BLaER1 treated with 17β-estradiol and CSF1 and Interleukin-3, amounts not matched to agents 10 nM and 100 nM (cell line): ENCODE measurements around the gene NKD2.
A peak's percentile ranks its signal among the peaks of the same experiment; 100 is the strongest.

Experiments
- H3K27ac ChIP-seq, 11 experiments: shearing (Covaris generic); formaldehyde crosslinking; 2 replicates each; pipeline ENCODE4 v1.8.1; 2022
- H3K27me3 ChIP-seq, 11 experiments: shearing (Covaris generic); formaldehyde crosslinking; 2 replicates each; pipeline ENCODE4 v1.8.1; 2022
- H3K36me3 ChIP-seq, 11 experiments: shearing (Covaris generic); formaldehyde crosslinking; 2 replicates each; pipeline ENCODE4 v1.8.1; 2022
- H3K4me1 ChIP-seq, 10 experiments: shearing (Covaris generic); formaldehyde crosslinking; 2 replicates each; pipeline ENCODE4 v1.8.1; 2022
- H3K4me2 ChIP-seq, 11 experiments: shearing (Covaris generic); formaldehyde crosslinking; 2 replicates each; pipeline ENCODE4 v1.8.1; 2022
- H3K4me3 ChIP-seq, 10 experiments: shearing (Covaris generic); formaldehyde crosslinking; 2 replicates each; pipeline ENCODE4 v1.8.1; 2022
- H3K9ac ChIP-seq, 11 experiments: shearing (Covaris generic); formaldehyde crosslinking; 2 replicates each; pipeline ENCODE4 v1.8.1; 2022
- H3K9me3 ChIP-seq, 11 experiments: shearing (Covaris generic); formaldehyde crosslinking; replicated peaks in 1 of 11; 2 replicates each; pipeline ENCODE4 v1.8.1; 2022
- H4K20me1 ChIP-seq, 11 experiments: shearing (Covaris generic); formaldehyde crosslinking; 2 replicates each; pipeline ENCODE4 v1.8.1; 2022
- Cebpa-rat ChIP-seq, 11 experiments: shearing (Covaris generic); IDR thresholded peaks; 2 replicates each; pipeline ENCODE4 v1.8.1; 2022

The NKD2 gene

DNA sequence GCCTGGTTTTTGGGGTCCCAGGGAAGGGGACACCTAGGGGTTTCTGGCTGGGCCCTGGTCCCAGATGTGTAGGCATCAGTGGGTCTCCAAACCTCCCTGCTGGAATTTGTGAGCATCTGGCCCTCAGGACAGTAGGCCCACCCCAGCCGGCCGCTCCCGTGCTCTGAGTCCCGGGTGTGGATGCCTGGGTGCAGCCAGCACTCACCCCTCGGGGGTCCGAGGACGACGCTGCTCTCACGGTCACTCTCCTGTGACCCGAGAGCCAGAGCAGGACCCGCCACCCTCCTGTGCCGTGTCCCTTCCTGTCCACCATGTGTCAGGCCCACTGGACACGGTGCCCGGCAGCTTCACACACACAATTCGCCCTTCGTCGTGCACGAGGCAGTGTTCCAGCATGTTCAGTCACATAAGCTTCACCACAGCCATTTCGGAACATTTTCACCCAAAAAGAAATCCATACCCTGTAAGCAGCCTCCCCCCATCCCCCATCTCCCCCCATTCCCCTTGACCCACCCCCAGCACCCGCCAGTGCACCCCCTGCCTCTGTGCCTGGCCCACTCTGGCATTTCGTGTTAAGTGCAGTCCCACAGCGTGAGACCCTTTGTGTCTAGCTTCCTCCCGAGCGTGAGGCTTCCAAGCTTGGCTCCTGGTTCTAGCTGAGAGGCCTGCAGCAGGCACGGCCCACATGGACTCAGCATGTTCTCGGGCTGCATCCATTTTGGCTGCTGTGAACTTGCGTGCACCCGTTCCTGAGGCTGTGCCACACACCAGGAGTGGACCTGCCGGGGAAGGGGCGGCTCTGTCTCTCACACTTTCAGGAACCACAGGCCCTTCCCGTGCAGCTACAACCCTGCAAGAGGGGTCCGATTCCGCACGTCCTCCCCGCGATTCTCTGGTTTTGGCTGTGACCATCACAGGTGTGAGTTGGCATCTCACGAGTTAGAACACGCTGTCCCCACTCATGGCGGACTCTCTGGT, 40.5 kb downstream of the NKD2 start:
- Histone ChIP-seq H3K36me3 (peaks cover 0 to 6% (median 0%) of the 10 kb centered on the region in 11 experiments; a peak in 2 of 22 replicates), H3K4me1 (peaks cover 16 to 58% (median 52%) of the 10 kb centered on the region in 10 experiments), H3K4me3 (no peak overlapping the region), H3K4me2 (peak overlapping the region in 9 of 11 experiments; percentile 38 to 92 (median 84); a peak in 13 of 22 replicates), H3K27ac (no peak overlapping the region), H3K9ac (0 out of 22 replicates have a peak overlapping the region, but pooled peaks of 1 of the 11 experiments have one; percentile 47), H3K27me3 (peaks cover 0 to 23% (median 0%) of the 10 kb centered on the region in 11 experiments; a peak in 6 of 22 replicates), H3K9me3 (peaks cover 0 to 9% (median 0%) of the 10 kb centered on the region in 11 experiments; a peak in 3 of 22 replicates), H4K20me1 (peaks cover 4 to 47% (median 29%) of the 10 kb centered on the region in 11 experiments; a peak in 20 of 22 replicates)
- TF ChIP-seq Cebpa-rat (IDR thresholded peaks at IDR 0.05), result no peak

DNA sequence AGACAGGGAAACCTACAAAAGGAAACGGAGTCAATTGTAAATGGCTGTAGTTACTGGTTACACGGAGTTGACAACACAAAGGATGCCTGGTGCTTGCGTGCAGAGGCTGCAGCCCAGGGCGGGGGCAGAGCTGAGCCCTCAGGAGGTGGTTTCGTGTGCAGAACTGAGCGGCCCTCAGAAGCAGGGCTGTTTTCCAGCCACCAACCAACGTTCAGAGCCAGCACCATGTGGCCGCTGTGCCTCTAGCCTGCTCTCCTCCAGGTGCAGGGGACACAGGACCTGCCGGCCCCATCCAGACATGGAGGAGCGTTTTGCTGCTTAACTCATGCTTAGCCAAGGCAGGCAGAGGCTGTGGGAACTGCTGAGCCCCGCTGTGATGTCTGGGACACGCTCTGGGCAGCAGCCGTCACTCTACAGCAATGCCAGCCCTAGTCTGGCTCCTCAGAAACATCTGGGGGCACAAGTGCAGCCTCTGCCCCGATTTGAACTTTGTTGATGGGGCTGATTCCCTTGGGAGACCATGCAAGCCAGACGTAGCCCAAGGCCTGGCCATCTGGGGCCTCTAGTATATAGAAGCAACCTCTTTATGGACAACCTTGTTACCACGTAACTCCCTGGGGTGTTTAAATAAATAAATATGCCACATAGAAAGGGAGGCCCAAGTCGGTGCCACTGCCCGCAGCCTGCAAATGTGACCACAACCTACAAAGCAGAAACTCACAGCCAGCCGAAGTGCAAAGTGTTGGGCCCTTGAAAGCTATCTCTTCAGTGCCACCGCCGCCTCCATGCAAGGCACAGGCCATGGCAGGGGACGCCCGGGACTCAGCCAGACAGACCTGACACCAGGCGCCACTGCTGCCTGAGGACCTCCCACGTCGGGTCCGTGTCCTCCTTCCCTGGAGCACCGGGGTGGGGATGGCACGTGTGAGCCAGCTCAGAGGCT, 42.1 kb downstream of the NKD2 start:
- Histone ChIP-seq H3K4me2 (peak overlapping the region in 9 of 11 experiments; percentile 38 to 92 (median 84); a peak in 18 of 22 replicates), H3K9me3 (peaks cover 0 to 6% (median 0%) of the 10 kb centered on the region in 11 experiments; a peak in 2 of 22 replicates), H3K4me3 (no peak overlapping the region), H3K36me3 (peaks cover 0 to 6% (median 0%) of the 10 kb centered on the region in 11 experiments; a peak in 3 of 22 replicates), H4K20me1 (peaks cover 14 to 62% (median 43%) of the 10 kb centered on the region in 11 experiments; a peak in 20 of 22 replicates), H3K27me3 (peaks cover 0 to 23% (median 0%) of the 10 kb centered on the region in 11 experiments; a peak in 6 of 22 replicates), H3K4me1 (peaks cover 29 to 73% (median 67%) of the 10 kb centered on the region in 10 experiments), H3K9ac (peak overlapping the region in 3 of 11 experiments; percentile 34 to 57 (median 40); a peak in 4 of 22 replicates), H3K27ac (peak overlapping the region in 2 of 11 experiments; percentile 2 to 35; a peak in 2 of 22 replicates)
- TF ChIP-seq Cebpa-rat (IDR thresholded peaks at IDR 0.05), result no peak

DNA sequence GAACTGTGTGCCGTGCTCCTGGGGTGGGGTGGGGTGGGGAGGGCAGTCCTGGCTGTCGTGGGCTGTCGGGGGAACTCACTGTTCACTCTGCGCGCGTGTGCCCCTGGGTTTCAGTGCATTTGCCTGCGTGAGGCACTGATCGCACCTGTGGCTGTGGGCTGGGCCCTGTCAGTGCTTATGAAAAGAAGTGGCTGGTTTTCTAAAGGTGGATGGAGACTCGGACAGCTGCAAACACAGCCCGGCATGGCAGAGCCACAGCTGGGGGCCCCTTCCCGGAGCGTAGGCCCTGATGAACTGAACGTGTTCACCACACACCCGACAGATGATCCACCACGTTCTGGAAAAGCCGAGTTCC, 42.7 kb downstream of the NKD2 start:
- peak overlapping the region in 1 of 11 experiments; percentile 28; a peak in 1 of 22 replicates for H3K9ac ChIP-seq

DNA sequence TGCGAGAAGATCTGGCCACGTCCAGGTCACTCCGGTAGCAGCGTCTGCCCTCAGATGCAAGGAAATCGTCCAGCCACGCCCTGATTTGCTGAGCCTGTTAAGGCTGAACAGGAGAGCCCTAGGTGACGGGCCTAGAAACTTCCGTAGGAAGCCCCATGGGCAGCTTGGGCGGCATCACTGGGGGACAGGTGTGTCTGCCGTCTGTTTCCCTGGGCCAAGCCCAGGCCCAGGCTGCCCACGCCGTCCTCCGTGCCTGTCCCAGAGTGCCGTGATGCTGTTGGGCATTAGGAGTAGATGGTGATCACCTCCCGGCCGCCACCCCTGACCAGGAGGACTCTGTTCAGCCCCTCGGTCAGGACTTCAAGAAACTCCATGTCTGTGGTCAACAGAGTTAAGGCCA, 43.5 kb downstream of the NKD2 start:
- Histone ChIP-seq H3K4me3 (no peak overlapping the region), H3K27ac (no peak overlapping the region), H3K27me3 (peaks cover 0 to 23% (median 0%) of the 10 kb centered on the region in 11 experiments; a peak in 6 of 22 replicates), H3K4me1 (peaks cover 35 to 87% (median 80%) of the 10 kb centered on the region in 10 experiments), H3K36me3 (peaks cover 0 to 12% (median 0%) of the 10 kb centered on the region in 11 experiments; a peak in 4 of 22 replicates), H3K9ac (peak overlapping the region in 1 of 11 experiments; percentile 28; a peak in 1 of 22 replicates), H3K9me3 (no peaks in the 10 kb centered on the region), H4K20me1 (peaks cover 14 to 76% (median 43%) of the 10 kb centered on the region in 11 experiments; a peak in 20 of 22 replicates), H3K4me2 (peak overlapping the region in 8 of 11 experiments; percentile 38 to 92 (median 84); a peak in 16 of 22 replicates)
- TF ChIP-seq Cebpa-rat (IDR thresholded peaks at IDR 0.05), result no peak

More for the DNA sequence above, 42.7 kb downstream of the NKD2 start:
- H3K27ac ChIP-seq, result no peak overlapping the region
- TF ChIP-seq Cebpa-rat (IDR thresholded peaks at IDR 0.05), result no peak
- H3K9me3 ChIP-seq, result no peaks in the 10 kb centered on the region; a peak in 1 of 22 replicates
- peak overlapping the region in 8 of 11 experiments; percentile 38 to 92 (median 84); a peak in 16 of 22 replicates for H3K4me2 ChIP-seq
- H3K4me3 ChIP-seq, result no peak overlapping the region
- peaks cover 14 to 68% (median 43%) of the 10 kb centered on the region in 11 experiments; a peak in 20 of 22 replicates for H4K20me1 ChIP-seq
- H3K27me3 ChIP-seq, result peaks cover 0 to 23% (median 0%) of the 10 kb centered on the region in 11 experiments; a peak in 6 of 22 replicates
- H3K36me3 ChIP-seq, result peaks cover 0 to 10% (median 0%) of the 10 kb centered on the region in 11 experiments; a peak in 4 of 22 replicates
- peaks cover 35 to 80% (median 74%) of the 10 kb centered on the region in 10 experiments for H3K4me1 ChIP-seq

DNA sequence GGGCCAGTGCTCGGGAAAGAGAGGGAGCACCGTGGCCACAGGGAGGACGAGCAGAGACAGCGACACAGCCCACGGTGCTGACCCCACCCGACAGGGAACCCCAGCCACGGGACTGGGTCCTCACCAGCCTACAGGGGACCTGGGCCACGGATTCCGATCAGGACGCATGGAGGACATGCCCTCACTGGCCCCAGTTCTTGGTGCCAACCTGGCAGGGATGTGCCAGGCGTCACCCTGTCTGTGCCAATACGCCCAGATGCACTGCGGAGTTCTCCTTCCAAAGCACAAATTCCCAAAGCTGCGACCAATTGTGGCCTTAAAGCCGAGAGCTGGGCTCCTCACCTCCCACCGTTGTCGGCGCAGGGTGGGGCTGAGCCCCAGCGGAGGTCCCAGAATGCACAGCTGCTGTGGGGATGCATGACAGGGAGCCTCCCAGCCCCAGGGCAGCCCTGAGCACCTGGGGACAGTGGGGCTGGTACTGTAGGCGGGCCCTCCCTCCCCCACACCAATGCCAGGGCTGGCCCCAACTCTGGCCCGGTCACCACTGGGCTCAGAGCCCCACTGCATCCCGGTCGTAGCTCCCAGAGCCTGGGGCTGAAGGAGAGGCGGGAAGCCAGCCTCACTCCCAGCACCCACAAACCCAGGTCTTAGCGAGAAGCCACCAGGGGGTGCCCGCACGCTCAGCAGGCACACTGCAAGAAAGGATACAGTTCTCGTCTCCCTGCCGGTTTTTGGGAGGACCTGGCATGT, 44.2 kb downstream of the NKD2 start:
- H3K27me3 ChIP-seq, result peaks cover 0 to 23% (median 0%) of the 10 kb centered on the region in 11 experiments; a peak in 6 of 22 replicates
- H3K36me3 ChIP-seq, result peaks cover 0 to 20% (median 0%) of the 10 kb centered on the region in 11 experiments; a peak in 5 of 22 replicates
- H3K9me3 ChIP-seq, result no peaks in the 10 kb centered on the region
- TF ChIP-seq Cebpa-rat (IDR thresholded peaks at IDR 0.05), result no peak
- peak overlapping the region; percentile 30 to 92 (median 78); a peak in 21 of 22 replicates for H3K4me2 ChIP-seq
- H3K9ac ChIP-seq, result peak overlapping the region in 2 of 11 experiments; percentile 8 to 9; a peak in 2 of 22 replicates
- H3K4me3 ChIP-seq, result no peak overlapping the region
- peaks cover 35 to 88% (median 80%) of the 10 kb centered on the region in 10 experiments for H3K4me1 ChIP-seq
- H4K20me1 ChIP-seq, result peaks cover 14 to 80% (median 43%) of the 10 kb centered on the region in 11 experiments; a peak in 20 of 22 replicates
- H3K27ac ChIP-seq, result peak overlapping the region in 1 of 11 experiments; percentile 5; a peak in 2 of 22 replicates

DNA sequence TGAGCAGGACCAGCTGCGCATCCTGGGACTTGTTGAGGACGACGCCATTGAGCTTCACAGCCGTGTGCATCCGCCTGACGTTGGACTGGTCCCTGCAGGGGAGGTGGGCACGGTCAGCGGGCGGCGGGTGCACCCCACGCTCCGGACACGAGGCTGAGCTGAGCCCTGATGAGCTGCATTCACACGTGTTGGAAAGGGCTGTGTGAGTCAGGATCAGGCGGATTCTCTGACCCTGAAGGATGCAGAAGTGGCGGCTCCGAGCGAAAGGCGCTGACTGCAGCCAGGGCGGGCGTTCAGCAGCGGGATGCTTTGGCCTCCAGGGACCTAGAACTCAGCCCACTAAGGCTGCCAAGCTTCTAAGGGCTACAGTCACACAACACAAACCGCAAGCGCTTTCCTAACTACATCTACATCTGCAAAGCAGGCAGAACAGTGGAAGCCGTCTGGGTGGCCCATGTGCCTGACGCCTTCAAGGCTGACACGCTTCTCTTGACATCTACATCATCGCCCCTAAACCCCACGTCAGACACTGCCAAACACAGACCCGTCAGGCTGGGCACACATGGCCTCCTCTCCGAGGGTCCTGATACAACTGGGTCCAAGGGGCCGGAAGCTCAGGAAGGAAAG, 44.9 kb downstream of the NKD2 start:
- H3K4me1 ChIP-seq, result peaks cover 35 to 86% (median 80%) of the 10 kb centered on the region in 10 experiments
- peaks cover 0 to 23% (median 0%) of the 10 kb centered on the region in 11 experiments; a peak in 6 of 22 replicates for H3K27me3 ChIP-seq
- TF ChIP-seq Cebpa-rat (IDR thresholded peaks at IDR 0.05), result peak in 2 of 11 experiments; percentile 47 to 62; a peak in 3 of 22 replicates
- H3K4me3 ChIP-seq, result no peak overlapping the region
- H3K9ac ChIP-seq, result peak overlapping the region in 8 of 11 experiments; percentile 24 to 57 (median 48); a peak in 12 of 22 replicates
- peaks cover 14 to 83% (median 43%) of the 10 kb centered on the region in 11 experiments; a peak in 20 of 22 replicates for H4K20me1 ChIP-seq
- H3K4me2 ChIP-seq, result peak overlapping the region; percentile 30 to 92 (median 78); a peak in 21 of 22 replicates
- H3K9me3 ChIP-seq, result no peaks in the 10 kb centered on the region
- peak overlapping the region in 9 of 11 experiments; percentile 41 to 64 (median 50); a peak in 16 of 22 replicates for H3K27ac ChIP-seq
- H3K36me3 ChIP-seq, result peaks cover 0 to 26% (median 3%) of the 10 kb centered on the region in 11 experiments; a peak in 6 of 22 replicates
